GM12878 (cell line): Measurements from ENCODE around the gene PRDM2. TPM values are rescaled to one million over a fixed set of nuclear protein-coding genes. Genes with fewer than 3 reads are reported as not detected.

Experiments
- ATAC-seq: fragments of 200-7000 bp; cut with Tn5 transposase; 3 replicates; pipeline ENCODE4 v1.9.1; 2020; ENCODE audit warnings: mild to moderate bottlenecking, moderate library complexity
- BruUV-seq: library from RNA; stranded (reverse); fragments of 400-500 nt; replicated peaks from 2 replicates; lab custom pipeline; 2021; lab: Mats Ljungman, UMichigan
- CTCF ChIA-PET: fragments of 300-600 bp; sonication (Branson Sonifier 250); formaldehyde crosslinking; extraction: SDS; loops from one replicate; lab custom pipeline; 2021; ENCODE audit warnings: inconsistent platforms; lab: Yijun Ruan, JAX
- POLR2A ChIA-PET: fragments of 350-600 bp; formaldehyde crosslinking; extraction: SDS; loops from one replicate; lab custom pipeline; 2021; ENCODE audit warnings: inconsistent platforms; lab: Charles Lee
- RAD21 ChIA-PET: fragments of 300-600 bp; sonication (Branson Sonifier 250); formaldehyde crosslinking; loops from one replicate; lab custom pipeline; 2023; ENCODE audit warnings: antibody characterized with exemption; ENCODE audit not compliant: unreplicated experiment; lab: Charles Lee
- SMC1A ChIA-PET: fragments of 300-600 bp; sonication (Branson Sonifier 250); formaldehyde crosslinking; loops from one replicate; lab custom pipeline; 2023; ENCODE audit not compliant: unreplicated experiment, uncharacterized antibody; lab: Charles Lee
- DNase-seq: peaks from one replicate; pipeline ENCODE4 v3.0.0-alpha.2; 2011; ENCODE audit warnings: low read depth, low spot score
- FAIRE-seq: peaks from 3 replicates; lab custom pipeline; 2011; peaks lifted over from hg19 to GRCh38; lab: Jason Lieb, UNC
- H2AFZ ChIP-seq: 2 replicates; pipeline ENCODE4 v1.6.0; 2011; ENCODE audit warnings: low read depth, low read length, control low read depth; ENCODE audit not compliant: control insufficient read depth
- H3K27ac ChIP-seq: 2 replicates; pipeline ENCODE4 v1.5.1; 2011; ENCODE audit warnings: control low read depth; ENCODE audit not compliant: control insufficient read depth, insufficient read depth
- H3K27me3 ChIP-seq, 2 experiments: replicated peaks in 1 of 2; 2 replicates each; pipeline versions ENCODE4 v1.6.0 to v1.6.1; 2011; ENCODE audit warnings: low read length in 1 of 2; ENCODE audit not compliant: control insufficient read depth in 2 of 2, insufficient read depth in 2 of 2
- H3K36me3 ChIP-seq, 2 experiments: 2 replicates each; pipeline ENCODE4 v1.5.1; 2011; ENCODE audit warnings: low read length in 1 of 2; ENCODE audit not compliant: control insufficient read depth in 2 of 2, insufficient read depth in 2 of 2
- H3K4me1 ChIP-seq: 2 replicates; pipeline ENCODE4 v1.6.1; 2011; ENCODE audit warnings: mild to moderate bottlenecking, low read length, moderate library complexity, mixed read lengths; ENCODE audit not compliant: control insufficient read depth, insufficient read depth
- H3K4me2 ChIP-seq: 2 replicates; pipeline ENCODE4 v1.6.0; 2011; ENCODE audit warnings: control low read depth; ENCODE audit not compliant: control insufficient read depth, insufficient read depth
- H3K4me3 ChIP-seq: fragments of 200-600 bp; sonication (generic); 2 replicates; pipeline ENCODE4 v1.5.1; 2016
- H3K79me2 ChIP-seq: 2 replicates; pipeline ENCODE4 v1.6.0; 2011; ENCODE audit warnings: low read length; ENCODE audit not compliant: control insufficient read depth, insufficient read depth
- H3K9ac ChIP-seq: 2 replicates; pipeline ENCODE4 v1.8.0; 2011; ENCODE audit warnings: low read length, control low read depth, mixed read lengths; ENCODE audit not compliant: control insufficient read depth, insufficient read depth
- H3K9me3 ChIP-seq: replicated peaks from 3 replicates; pipeline ENCODE4 v1.5.1; 2011; ENCODE audit warnings: mild to moderate bottlenecking, low read length; ENCODE audit not compliant: control insufficient read depth, insufficient read depth
- H4K20me1 ChIP-seq: 2 replicates; pipeline ENCODE4 v1.6.0; 2011; ENCODE audit not compliant: control insufficient read depth, insufficient read depth
- MXI1 ChIP-seq: fragments of 150-350 bp; IDR thresholded peaks from 2 replicates; pipeline ENCODE4 v1.6.1; 2011; ENCODE audit warnings: low read depth, mild to moderate bottlenecking, inconsistent platforms, low read length, improper control_type of control experiment
- MYC ChIP-seq: IDR thresholded peaks from 2 replicates; pipeline ENCODE4 v1.6.1; 2011; ENCODE audit warnings: mild to moderate bottlenecking, low read length, moderate library complexity, inconsistent platforms; ENCODE audit not compliant: insufficient read depth, insufficient replicate concordance, insufficient read length, severe bottlenecking
- STAT1 ChIP-seq: fragments of 450-650 bp; conservative IDR thresholded peaks from 2 replicates; pipeline ENCODE4 v1.6.1; 2014; ENCODE audit warnings: antibody characterized with exemption, mild to moderate bottlenecking
- whole genome bisulfite sequencing: methylation state at CpG from one replicate; pipeline ENCODE4 v1.1.6; 2016; ENCODE audit warnings: low lambda C conversion rate; ENCODE audit not compliant: insufficient replicate concordance, insufficient coverage; ENCODE audit errors: missing lambda C conversion rate; 5-methylcytosine and 5-hydroxymethylcytosine counted together
- in situ Hi-C: fragments of 300-500 bp; cut with MboI; formaldehyde crosslinking; loops from 9 replicates; pipeline ENCODE4 v1.14.3; 2018; ENCODE audit warnings: mixed read lengths
- intact Hi-C: fragments of 100-400 bp; cut with micrococcal nuclease; formaldehyde crosslinking; loops from one replicate; pipeline ENCODE4 v1.14.2; 2022; ENCODE audit not compliant: unreplicated experiment
- polyA plus RNA-seq, 11 experiments: library from polyadenylated mRNA; depleted of rRNA in 4 of 11; unstranded in 6 of 11; stranded (reverse) in 5 of 11; fragments of >200 nt; fragmentation: Nextera tagmentation in 4 of 11; fragmentation: Illumina TruSeq in 1 of 11; extraction: Ambion mirVana in 4 of 11; extraction: Trizol in 1 of 11; gene quantifications; 1 replicate in 1 of 11; 2 replicates in 10 of 11; pipeline versions ENCODE4 v1.2.1 to v1.2.3, GENCODE V29; 2011 to 2016; ENCODE audit warnings: inconsistent platforms in 2 of 11, missing spikeins in 2 of 11, low read depth in 1 of 11
- total RNA-seq, 4 experiments: library from RNA; depleted of rRNA in 3 of 4; stranded (reverse); fragments of >200 nt in 3 of 4; fragmentation: Illumina TruSeq in 1 of 4; extraction: Trizol in 1 of 4; gene quantifications; 2 replicates each; pipeline versions ENCODE4 v1.2.1 to v1.2.3, GENCODE V29; 2013 to 2021

PRDM2 gene
- total and polyA plus RNA-seq, 10 of the 15 experiments (the other 5 are each of a cell fraction or from before 2014, with no cell fraction given): 8.4 to 45.1 (median 23.5) TPM

DNA sequence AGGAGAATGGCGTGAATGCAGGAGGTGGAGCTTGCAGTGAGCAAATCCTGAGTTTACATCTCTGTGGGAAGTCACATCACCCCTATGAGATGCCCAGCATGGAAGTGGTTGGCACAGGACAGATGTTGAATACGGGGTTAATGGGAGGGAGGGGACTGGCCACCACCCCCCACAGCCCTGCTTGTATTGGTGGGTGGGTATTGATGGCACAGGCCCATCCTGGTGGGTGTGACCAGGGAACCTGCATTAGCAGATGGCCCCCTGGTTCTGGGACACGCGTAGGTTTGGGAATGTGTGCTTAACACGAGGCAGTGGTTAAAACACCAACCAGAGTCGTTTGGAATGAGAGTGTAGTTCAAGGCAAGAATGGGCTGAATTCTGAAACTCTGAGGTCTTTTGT, 117.9 kb downstream of the PRDM2 start:
- ChIA-PET POLR2A (no interaction called here), CTCF (no interaction called here), RAD21 (no interaction called here), SMC1A (no interaction called here)
- H3K9ac ChIP-seq: no peak overlapping the region
- DNase-seq (no peak), FAIRE-seq (no peak), ATAC-seq (no peak)
- no peak overlapping the region for H3K27ac ChIP-seq
- H3K9me3 ChIP-seq: no peaks in the 10 kb centered on the region
- H3K4me3 ChIP-seq: no peak overlapping the region
- in situ Hi-C loops: no loop called here
- TF ChIP-seq STAT1 (no peak), MYC (no peak)
- 76% methylated on average over 6 of the region's 6 CpGs for WGBS
- H3K4me2 ChIP-seq: no peak overlapping the region
- no peaks in the 10 kb centered on the region for H4K20me1 ChIP-seq
- H3K79me2 ChIP-seq: no peaks in the 10 kb centered on the region
- intact Hi-C loops: no loop called here
- BruUV-seq: no TSS peak
- H3K36me3 ChIP-seq: no peaks in the 10 kb centered on the region; a peak in 1 of 4 replicates
- no peaks in the 10 kb centered on the region for H3K27me3 ChIP-seq
- no peak overlapping the region for H2AFZ ChIP-seq
- H3K4me1 ChIP-seq: 0 out of 2 replicates have a peak, but pooled peaks cover 3% of the 10 kb centered on the region

- no peaks in the 10 kb centered on the region for H3K9me3 ChIP-seq
- H2AFZ ChIP-seq: no peak overlapping the region
- BruUV-seq: no TSS peak
- RAD21 ChIA-PET: no interaction called here
- in situ Hi-C loops (no loop called here), intact Hi-C loops (no loop called here)
- SMC1A ChIA-PET: no interaction called here
- H3K36me3 ChIP-seq: no peaks in the 10 kb centered on the region; a peak in 1 of 4 replicates
- POLR2A ChIA-PET: no interaction called here
- TF ChIP-seq MXI1: no peak
- H3K27me3 ChIP-seq: no peaks in the 10 kb centered on the region
- WGBS: 84% methylated on average over 7 of the region's 7 CpGs
- DNase-seq (no peak), FAIRE-seq (no peak), ATAC-seq (no peak)
- no peak overlapping the region for H3K4me2 ChIP-seq
- no peaks in the 10 kb centered on the region for H3K79me2 ChIP-seq
- CTCF ChIA-PET: interaction anchor here (0.6 kb wide), 1 partner anchor 205 kb away, joined by 3 read pairs; no protein-coding TSS in a partner anchor
- H4K20me1 ChIP-seq: no peaks in the 10 kb centered on the region
- no peaks in the 10 kb centered on the region for H3K4me1 ChIP-seq
- no peak overlapping the region for H3K4me3 ChIP-seq
- no peak overlapping the region for H3K27ac ChIP-seq
- no peak overlapping the region for H3K9ac ChIP-seq
Observed at GRCh38 chr1:13818926-13819325, 118.9 kb downstream of the PRDM2 start.
